ENCODE measurements around the gene PYCARD.

PYCARD gene

GRCh38 chr16:31157136-31157535 is 45.4 kb downstream of the PYCARD start:
- no peak overlapping the region for H3K4me3 ChIP-seq (ENCODE audit: low read depth, low read length)
- TF ChIP-seq CTCF (IDR thresholded peaks at IDR 0.05; ENCODE audit: low read depth, low read length), result no peak
